GM19438 (cell line): ENCODE measurements around the gene ZFYVE21.

ENCODE experiments used
- ATAC-seq: cut with Tn5 transposase; IDR thresholded peaks from one replicate; pipeline ENCODE4 v1.9.1; 2021; ENCODE audit warnings: low read depth; ENCODE audit not compliant: unreplicated experiment

Gene ZFYVE21

DNA sequence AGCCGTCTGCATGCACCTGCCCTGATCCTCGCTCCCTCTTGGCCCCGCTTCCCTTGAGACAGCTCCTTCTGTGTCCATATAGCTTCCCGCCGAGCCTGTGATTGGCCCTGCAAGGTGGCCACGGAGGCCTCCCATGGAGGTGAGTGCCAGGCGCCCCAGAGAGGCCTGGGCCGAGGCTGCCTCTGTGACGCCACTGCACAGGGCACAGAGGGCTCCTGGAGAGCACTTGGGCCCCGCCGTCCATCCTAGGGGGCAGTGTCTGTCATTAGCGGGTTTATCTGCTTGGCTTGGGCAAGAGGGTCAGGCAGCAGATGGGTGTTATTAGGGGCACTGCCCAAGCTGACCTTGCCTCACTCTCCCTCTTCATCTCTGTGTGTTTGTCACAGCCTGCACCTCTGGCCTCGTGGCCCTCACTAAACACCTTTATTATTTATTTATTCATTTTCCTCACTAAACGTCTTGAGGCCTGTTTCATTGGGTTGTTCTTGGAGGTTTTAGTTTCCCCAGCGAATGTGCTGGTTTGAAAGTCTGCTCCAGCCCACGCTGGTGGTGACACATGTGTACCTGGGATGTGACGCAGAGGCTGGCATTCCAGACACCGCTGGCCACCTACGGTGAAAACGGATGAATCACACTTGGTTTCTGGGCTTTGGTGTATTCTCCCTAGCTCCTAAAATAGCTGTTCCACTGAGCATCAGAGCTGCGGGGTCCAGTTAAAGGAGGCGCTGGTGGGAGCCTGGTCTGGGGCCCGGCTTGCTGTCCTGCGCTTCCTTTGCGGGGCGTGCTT, 5.9 kb downstream of the ZFYVE21 start:
- no peak for ATAC-seq

DNA sequence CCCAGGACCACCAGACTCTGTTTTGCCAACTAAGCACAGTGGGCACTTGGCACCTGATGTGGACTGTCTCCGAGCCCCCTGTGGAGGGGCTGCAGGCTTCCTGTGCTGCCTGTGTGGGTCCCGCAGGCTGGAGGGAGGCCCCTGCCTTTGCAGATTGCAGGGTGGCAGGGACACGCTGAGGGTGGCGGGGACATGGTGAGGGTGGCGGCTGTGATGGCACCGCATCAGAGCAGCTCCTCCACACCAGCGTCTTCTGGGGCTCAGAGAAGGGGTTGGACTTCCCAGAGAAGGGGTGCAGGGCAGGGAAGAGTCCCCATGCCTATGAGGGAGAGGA, 8.1 kb downstream of the ZFYVE21 start:
- ATAC-seq: no peak

DNA sequence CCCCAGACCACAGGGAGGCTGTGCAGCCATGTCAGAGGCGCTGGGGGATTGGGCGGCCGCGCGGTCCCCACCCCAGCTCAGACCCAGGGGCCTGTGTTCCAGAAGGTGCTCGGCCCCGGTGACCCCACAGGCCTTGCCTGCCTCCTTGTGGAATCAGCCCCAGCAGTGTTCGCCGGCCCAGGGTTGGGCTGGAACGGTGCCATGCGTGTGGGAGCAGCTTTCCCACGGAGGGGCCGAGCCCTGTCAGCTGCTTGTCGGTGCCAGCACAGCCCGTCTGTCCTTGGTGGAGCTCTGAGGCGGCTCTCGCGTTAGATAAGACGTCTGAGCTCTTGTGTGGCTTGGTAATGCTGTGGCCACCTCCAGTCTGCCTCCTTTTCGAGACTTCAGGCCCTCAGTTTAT, 8.5 kb downstream of the ZFYVE21 start:
- no peak for ATAC-seq

DNA sequence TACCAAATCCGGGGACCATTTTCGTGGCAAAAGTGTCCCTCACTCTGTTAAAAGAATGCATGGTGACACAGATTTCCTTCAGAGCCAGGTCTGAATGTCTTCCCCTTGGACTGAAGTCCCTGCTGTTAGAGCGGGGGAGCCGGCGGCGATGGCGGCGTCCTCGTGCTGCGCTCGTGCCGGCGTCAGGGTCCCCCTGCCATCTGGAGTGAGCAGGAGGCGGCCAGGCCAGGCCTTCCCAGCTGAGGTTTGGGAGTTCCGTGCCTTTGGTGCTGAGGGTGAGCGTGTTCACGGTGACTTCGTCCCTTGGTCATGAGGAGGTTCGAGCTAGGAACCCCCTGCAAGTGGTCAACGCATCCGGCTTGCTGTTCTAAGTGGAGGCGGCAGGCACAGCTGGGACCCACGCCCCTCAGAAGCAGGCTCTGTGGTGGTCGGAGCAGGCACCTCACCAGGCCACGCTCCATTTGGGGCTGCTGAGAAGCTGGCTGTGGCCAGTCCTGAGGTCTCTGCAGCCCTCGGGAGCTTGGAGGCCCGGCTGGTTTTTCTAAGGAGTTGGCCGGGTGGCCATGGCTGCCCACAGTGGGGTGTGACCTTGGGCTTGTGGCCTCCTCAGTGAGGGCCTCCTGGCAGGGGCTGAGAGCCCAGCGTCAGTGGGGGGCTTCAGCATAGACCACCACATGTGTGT, 9.5 kb downstream of the ZFYVE21 start:
- no peak for ATAC-seq

DNA sequence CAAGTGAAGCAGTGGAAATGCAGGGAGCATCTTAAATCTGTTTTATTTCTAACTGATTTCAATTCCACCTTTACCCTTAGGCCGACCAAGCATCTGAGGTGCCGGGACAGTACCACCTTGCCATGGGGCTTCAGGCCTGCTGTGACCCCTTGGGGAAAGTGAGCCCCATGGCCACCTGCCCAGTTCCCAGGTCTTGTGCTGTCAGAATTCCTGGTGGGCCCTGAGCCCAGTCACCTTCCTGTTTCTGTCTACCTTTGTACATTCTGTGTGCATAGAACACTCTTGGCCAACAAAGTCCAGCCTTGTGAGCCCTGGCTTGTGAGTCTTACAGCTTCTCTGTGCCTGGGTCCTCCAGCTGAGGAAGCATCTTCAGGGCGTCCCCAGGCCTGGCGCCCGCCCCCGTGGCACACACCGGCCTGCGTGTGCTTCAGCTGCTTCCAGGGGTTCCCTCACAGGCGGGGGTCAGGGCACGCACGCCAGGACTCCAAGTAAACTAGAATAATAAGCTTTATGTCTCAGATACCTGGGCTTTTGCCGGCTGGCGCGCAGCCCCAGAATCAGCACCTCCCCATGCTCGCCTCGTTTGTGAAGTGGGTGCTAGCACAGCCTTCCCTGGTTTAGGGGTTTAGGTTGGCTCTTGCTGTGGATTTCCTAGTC, 10.3 kb downstream of the ZFYVE21 start:
- ATAC-seq: no peak

DNA sequence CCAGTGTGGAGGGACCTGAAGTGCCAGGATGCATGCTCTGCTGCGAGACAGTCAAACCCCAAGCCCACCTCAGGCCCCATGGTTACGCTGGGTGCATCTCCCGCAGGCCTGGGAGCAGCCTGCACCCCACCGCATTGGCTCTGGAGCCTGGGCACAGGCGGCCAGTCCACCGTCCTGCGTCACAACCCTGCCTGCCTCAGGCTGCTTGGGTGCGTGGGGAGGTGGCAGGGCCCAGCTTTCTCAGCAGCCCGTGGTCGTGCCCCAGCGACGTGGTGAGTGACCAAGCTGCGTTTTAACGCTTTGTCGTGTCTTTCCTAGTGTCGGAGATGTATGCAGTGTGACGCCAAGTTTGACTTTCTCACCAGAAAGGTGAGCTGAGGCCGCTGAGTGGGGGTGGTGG, 10.9 kb downstream of the ZFYVE21 start:
- ATAC-seq: no peak

DNA sequence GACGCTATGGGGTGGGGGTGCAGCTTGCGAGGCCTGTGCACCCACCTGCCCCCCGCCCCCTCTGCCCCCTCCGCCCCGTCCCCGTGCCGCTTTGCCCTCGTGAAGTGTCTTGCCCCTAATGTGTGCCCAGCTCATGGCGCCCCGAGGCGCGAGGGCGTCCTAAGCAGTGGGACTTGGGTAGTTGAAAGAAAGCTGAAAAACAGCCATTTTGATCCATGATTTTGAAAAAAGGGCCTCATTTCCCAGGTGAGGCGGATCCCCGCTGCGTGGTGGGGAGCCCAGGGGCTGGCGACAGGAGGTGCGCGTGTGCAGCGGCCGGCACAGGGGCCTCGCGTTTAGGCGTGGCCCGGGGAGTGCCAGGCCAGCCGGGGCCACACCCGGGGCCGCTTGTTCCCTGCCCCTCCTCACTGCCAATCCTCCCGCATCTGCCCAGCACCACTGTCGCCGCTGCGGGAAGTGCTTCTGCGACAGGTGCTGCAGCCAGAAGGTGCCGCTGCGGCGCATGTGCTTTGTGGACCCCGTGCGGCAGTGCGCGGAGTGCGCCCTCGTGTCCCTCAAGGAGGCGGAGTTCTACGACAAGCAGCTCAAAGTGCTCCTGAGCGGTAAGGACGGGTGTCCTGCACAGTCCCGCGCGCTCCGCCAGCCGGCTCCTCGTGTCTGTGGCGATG, 11.8 kb downstream of the ZFYVE21 start:
- no peak for ATAC-seq

DNA sequence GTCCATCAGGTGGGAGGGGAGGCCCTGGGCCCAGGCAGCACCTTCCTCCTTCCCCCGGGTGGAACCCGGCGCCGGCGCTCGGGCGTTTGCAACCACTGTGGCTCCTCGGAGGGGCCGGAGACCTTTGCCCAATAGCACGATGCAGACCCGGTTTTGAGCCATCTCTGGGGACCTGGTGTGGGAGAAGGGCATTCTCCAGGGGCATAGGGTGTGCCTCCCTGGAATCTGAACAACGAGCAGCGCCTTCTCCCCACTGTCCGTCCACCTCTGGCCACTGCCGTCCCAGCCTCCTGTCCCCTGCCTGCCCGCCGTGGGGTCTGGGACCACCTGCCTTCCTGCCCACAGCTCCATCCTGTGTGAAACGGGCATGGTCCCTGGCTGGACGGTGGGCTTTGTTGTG, 12.5 kb downstream of the ZFYVE21 start:
- ATAC-seq: no peak

DNA sequence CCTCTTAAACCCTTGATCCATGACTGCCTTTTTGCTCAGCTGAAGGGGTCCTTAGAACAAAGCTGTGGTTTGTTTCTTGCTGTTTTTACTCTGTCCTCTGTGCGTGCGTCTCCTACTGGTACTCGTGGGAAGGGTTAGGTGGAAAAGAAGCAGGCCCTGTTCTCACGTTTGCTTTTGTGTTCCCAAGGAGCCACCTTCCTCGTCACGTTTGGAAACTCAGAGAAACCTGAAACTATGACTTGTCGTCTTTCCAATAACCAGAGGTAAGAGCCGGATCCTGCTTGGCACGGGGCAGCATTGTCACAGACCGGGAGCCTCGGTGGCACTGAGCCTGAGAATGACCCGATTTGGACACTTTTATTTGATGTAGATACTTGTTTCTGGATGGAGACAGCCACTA, 13.1 kb downstream of the ZFYVE21 start:
- no peak for ATAC-seq

DNA sequence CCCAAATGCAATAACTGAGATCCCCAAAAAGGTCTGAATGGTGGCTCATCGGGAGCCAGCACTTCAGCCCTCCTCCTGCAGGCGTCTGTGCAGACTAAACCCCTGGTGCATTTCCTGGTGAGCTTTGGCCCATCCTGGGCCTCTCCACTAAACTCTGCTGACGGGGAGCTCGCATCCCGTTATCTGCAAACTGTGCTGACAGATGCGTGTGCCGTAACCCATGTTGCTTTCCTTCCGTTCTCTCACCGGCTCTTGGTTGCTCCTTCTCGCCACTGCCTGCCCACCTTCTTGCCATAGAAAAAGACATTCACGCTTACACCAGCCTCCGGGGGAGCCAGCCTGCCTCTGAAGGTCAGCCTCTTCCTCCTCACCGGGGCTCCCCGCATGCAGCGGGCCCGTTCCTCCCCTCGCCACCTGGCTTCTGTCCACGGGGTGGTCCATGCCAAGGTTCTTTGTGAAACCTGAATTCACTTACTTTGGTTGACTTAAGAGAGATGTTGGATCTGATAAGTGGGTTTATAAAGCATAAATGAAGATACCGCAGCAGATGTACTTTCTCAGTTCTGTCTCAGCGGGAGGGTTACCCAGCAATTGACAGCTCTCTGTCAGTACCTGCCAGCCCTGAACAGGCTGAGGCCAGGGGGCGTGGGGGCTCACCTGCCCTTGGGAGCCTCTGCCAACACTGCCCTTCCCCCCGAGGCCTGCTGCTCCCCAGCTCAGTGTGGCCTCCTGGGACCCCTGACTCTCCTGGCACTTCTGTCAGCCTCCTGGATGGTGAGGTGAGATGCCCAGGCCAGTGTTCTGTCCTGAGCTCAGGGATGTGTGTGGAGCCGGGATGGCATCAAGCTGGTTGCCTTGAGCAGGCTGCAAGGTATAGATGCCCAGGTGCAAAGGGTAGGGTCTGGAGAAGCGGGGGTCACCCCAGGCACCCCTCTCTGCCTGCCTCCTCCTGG, 14.2 kb downstream of the ZFYVE21 start:
- no peak for ATAC-seq

DNA sequence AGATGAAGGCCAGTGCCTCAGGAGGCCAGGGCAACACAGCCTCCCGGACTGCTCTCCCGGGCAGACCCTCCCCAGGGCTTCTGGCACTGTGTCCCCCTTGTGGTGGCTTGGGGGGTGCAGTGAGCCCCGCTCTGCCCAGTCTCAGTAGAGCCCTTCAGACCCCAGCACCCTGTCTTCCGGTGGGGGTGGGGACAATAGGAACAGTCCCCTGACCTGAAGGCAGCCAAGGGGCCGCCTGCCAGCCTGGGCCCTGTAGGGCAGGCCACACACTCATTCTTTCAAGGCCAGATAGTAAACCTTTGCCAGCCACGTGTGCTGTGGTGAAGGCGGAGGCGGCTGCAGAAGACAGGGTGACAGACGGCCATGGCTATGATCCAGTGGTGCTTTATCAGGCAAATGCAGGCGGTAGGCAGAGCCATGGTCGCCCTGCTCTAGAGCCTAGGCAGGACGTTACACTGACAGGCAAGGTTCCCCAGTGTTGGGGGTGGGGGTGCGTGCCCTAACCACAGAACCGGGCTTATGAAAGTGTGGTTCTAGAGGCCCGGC, 15.0 kb downstream of the ZFYVE21 start:
- no peak for ATAC-seq

DNA sequence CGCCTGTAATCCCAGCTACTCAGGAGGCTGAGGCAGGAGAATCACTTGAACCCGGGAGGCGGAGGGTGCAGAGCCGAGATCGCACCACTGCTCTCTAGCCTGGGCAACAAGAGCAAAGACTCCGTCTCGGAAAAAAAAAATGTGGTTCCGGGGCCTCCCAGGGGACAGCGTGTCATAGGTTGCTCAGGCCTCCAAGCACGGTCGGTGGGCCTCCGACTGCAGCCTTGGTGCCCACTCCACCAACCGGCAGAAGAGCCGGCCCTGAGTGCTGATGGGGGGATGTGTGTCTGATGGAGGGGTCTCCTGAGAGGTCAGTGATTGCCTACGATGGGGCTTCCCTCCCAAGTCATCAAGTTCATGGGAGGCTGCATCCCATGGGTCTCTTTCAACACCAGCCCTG, 15.9 kb downstream of the ZFYVE21 start:
- no peak for ATAC-seq

DNA sequence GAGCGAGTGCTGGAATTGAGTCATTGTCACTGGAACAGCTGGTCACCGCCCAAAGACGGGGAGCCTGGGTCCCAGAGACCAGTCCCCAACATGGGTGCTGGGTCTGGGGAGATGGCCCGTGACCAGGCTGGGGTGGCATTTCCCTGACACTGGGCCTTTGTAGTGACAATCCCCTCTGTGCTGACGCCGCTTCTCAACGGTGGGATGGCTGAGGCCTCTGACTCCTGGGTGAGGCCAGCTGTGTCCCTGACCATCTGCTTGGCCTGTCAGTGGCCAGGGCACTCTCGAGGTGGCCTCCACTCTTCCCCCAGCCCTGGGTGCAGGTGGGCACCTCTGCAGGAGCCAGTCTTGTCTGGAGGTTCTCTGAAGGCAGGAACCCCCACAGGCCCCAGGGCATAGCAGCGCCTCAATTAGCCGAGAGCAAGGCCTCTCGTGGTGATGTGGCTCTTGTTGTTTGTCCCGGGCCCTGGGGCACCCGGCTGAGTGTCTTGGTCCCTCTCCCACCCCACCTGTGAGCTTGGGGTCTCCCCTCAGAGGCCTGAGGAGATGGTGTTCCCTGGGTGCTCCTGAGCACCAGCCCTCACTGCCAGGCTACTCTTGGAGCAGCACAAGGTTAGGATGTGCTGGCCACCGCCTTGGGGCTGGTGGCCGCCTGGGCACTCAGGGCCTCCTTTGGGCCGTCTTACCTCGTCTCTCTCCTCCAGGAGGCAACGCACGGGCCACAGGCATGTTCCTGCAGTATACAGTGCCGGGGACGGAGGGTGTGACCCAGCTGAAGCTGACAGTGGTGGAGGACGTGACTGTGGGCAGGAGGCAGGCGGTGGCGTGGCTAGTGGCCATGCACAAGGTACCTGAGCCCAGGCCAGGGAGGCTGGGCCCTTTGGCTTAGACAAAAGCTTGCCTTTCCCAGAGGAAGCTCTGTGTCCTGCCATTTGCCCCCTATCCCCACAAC, 16.6 kb downstream of the ZFYVE21 start:
- no peak for ATAC-seq

DNA sequence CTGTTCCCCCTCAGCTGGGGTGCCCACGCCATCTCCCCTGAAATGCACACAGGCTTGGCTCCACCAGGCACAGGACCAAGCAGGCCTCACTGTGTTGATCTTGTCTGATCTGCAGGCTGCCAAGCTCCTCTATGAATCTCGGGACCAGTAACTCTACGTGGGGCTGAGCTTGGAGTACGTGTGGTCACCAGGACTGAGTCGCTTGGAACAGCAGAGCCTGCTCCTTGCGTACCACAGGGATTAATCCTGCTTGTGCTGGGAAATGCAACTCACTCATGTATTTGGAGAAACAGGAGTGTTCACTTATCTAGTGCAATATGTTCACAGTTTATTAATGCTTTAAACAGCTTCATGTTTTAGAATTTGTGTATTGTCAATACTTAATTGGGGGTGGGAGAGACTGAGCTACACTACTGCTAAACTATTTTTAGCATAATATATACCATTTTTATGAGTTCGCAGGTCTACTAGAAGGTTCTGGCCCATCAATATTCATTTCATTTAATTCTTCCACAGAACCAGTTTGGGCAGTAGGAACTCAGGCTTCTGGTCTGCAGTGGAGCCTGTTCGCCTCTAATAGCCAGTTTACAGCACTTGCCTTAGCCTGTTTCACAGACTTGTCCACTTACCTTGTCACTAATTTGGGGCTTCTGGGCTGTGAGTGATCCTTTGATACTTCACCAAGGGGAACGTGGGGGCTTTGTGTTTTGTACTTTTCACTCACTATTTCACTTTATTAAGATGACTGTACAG, 17.4 kb downstream of the ZFYVE21 start:
- ATAC-seq: no peak

DNA sequence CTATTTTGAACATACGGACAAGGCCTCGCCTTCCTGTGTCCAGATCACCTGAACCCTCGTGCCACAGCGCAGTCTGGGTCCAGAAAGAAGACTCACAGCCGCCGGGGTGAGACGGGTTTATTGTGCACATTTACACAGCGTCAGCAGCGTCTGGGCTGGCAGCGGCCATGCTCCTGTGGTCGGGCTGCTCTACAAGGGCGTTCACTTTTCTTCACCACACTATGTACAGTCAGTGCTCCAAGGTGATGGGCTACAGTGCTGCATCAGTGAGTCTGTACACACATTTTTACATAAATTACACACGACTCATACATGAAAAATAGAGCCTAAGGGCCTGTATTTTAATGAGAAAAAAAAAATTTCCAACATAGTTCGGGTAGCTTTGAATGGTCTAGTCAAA, 18.0 kb downstream of the ZFYVE21 start:
- no peak for ATAC-seq

DNA sequence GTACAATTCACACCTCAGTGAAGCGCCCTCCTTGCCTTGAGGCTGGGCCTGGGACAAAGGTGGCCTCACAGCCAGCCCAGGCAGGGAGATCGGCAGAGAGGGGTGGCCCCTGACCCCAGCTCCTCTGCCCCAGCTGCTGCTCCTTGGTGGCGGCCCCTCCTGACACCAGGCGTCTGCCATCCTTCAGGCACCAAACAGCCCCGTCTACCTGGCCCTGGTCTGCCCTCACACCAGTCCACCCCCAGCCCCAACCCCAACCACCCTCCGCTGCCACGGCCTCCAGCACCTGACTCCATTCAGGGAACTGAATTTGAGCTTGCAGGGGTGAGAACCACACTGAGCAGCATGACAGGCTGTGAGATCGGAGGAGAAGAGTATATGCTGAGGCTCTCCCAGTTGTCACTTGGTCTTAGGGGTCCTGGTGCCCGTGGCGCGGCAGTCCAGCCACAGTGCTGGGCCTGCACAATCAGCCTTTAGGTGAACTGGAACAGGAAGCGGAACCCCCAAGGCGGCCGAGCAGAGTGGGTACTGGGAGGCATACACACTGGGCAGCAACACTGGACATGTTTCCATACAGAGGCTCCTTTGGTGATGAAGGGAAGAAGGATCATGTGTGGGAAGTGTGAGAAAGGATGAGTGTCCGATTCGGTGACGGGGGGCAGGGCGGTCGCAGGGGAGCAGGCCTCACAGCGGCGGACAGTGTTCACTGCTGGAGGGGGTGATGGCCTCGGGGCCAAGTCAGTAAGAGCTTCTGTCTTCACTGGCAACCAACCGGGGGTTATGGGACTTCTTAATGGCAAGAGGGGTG, 18.7 kb downstream of the ZFYVE21 start:
- no peak for ATAC-seq

DNA sequence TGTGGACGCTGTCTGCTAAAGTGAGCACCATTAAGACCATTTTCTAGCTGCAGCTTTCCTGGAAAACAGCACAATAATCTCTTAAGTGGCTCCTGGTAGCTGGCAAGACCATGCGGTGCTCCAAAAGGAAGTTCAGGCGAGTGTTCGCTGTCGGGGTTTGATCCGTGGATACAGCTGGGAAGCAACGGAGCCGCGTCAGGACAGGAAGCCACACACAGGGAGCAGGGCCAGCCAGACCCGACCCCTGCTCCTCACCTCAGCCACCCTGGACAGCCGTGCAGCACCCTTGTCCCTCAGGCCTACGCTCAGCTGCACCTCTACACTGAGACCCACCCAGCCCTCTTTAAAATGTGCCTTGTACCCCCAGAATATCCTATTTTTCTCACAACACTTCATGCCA, 19.4 kb downstream of the ZFYVE21 start:
- no peak for ATAC-seq
